ENCODE measurements around the gene DEPDC1. TPM values are rescaled to one million over a fixed set of nuclear protein-coding genes. Genes with fewer than 3 reads are reported as not detected.

The DEPDC1 gene
- total RNA-seq, 1 experiment from 2014 or later = 192 TPM

Small RNA genes within 50 kb of the gene (small RNA-seq; reads per million reads assigned to genes)
- gene TXNP2 = 0 reads per million in 2 experiments

Other genes starting within 250 kb of the DEPDC1 start
- 4.1 and 5.0 TPM in 2 replicates for gene RPE65, start 47.1 kb downstream of the DEPDC1 start, total RNA-seq (2014; rRNA removed; shearing (Covaris generic))